ENCODE data around the gene MME.

MME gene

GRCh38 chr3:155230382-155230781 is 150.3 kb downstream of the MME start:
- DNase-seq (ENCODE audit: low read depth), result peak; percentile 91
- TF ChIP-seq CTCF (conservative IDR thresholded peaks at IDR 0.05; ENCODE audit: low read length), result no peak
- H3K4me3 ChIP-seq (ENCODE audit: low read length), result no peak overlapping the region

GRCh38 chr3:155231792-155232191 is 151.7 kb downstream of the MME start:
- no peak for TF ChIP-seq CTCF (conservative IDR thresholded peaks at IDR 0.05; ENCODE audit: low read length)
- no peak for DNase-seq (ENCODE audit: low read depth)
- H3K4me3 ChIP-seq (ENCODE audit: low read length), result no peak overlapping the region

- no peak overlapping the region for H3K4me3 ChIP-seq (ENCODE audit: low read length)
- no peak for TF ChIP-seq CTCF (conservative IDR thresholded peaks at IDR 0.05; ENCODE audit: low read length)
- DNase-seq (ENCODE audit: low read depth), result peak; percentile 95
These were observed 152.5 kb downstream of the MME start for GRCh38 chr3:155232605-155233004.

- TF ChIP-seq CTCF (conservative IDR thresholded peaks at IDR 0.05; ENCODE audit: low read length), result no peak
- peak; percentile 84 for DNase-seq (ENCODE audit: low read depth)
- H3K4me3 ChIP-seq (ENCODE audit: low read length), result no peak overlapping the region
These were observed 153.1 kb downstream of the MME start for GRCh38 chr3:155233213-155233612.

All from AG10803 (cell line).